Adrenal gland (tissue), 5 donors: ENCODE data around the gene ZSWIM6.
"Not testable (repeated sequence)": the region's sequence is repeated elsewhere in the genome, so short reads cannot be mapped to it uniquely, and the experiment has no call there.

ENCODE experiments used
- POLR2A ChIP-seq, 2 donors: fragments of 450-650 bp; IDR thresholded peaks; one replicate each; pipeline ENCODE4 v1.6.1; 2017; ENCODE audit warnings: antibody characterized with exemption in 2 of 2, mild to moderate bottlenecking in 2 of 2, moderate library complexity in 1 of 2
- TF ChIP-seq, protein P1 (sequence below), 6 experiments: fragments of 450-650 bp in 4 of 6; fragments of 200-600 bp in 2 of 6; sonication (generic) in 1 of 6; IDR thresholded peaks; 1 replicate in 5 of 6; 2 replicates in 1 of 6; pipeline versions ENCODE4 v1.5.1 to v1.8.0; 2016 to 2021; ENCODE audit warnings: antibody characterized with exemption in 6 of 6, mild to moderate bottlenecking in 2 of 6, moderate library complexity in 1 of 6
- donor health status: DM: no; HTN: no; CAD: no.

- TF ChIP-seq, protein P1, sequence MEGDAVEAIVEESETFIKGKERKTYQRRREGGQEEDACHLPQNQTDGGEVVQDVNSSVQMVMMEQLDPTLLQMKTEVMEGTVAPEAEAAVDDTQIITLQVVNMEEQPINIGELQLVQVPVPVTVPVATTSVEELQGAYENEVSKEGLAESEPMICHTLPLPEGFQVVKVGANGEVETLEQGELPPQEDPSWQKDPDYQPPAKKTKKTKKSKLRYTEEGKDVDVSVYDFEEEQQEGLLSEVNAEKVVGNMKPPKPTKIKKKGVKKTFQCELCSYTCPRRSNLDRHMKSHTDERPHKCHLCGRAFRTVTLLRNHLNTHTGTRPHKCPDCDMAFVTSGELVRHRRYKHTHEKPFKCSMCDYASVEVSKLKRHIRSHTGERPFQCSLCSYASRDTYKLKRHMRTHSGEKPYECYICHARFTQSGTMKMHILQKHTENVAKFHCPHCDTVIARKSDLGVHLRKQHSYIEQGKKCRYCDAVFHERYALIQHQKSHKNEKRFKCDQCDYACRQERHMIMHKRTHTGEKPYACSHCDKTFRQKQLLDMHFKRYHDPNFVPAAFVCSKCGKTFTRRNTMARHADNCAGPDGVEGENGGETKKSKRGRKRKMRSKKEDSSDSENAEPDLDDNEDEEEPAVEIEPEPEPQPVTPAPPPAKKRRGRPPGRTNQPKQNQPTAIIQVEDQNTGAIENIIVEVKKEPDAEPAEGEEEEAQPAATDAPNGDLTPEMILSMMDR (IDR thresholded peaks at IDR 0.05), result not testable (repeated sequence)
- TF ChIP-seq POLR2A (IDR thresholded peaks at IDR 0.05), result not testable (repeated sequence)
These were observed 81.1 kb downstream of the ZSWIM6 start for GRCh38 chr5:61413205-61413604.
